Kidney epithelial cell (primary cell): ENCODE measurements around the gene C3orf18. TPM values are rescaled to one million over a fixed set of nuclear protein-coding genes. Genes with fewer than 3 reads are reported as not detected.

ENCODE experiments used
- DNase-seq: peaks from one replicate; pipeline ENCODE4 v3.0.0-alpha.2; 2010; ENCODE audit warnings: low read depth
- H3K27me3 ChIP-seq: 2 replicates; pipeline ENCODE4 v1.6.0; 2011; ENCODE audit warnings: low read length; ENCODE audit not compliant: control insufficient read depth, insufficient read depth
- H3K36me3 ChIP-seq: 2 replicates; pipeline ENCODE4 v1.5.1; 2011; ENCODE audit warnings: low read length; ENCODE audit not compliant: control insufficient read depth, insufficient read depth
- H3K4me3 ChIP-seq: 2 replicates; pipeline ENCODE4 v1.5.1; 2011; ENCODE audit warnings: low read depth, mild to moderate bottlenecking, control low read depth, low read length
- CTCF ChIP-seq: IDR thresholded peaks from 2 replicates; pipeline ENCODE4 v1.5.1; 2011; ENCODE audit warnings: mild to moderate bottlenecking, moderate library complexity, low read length, control low read depth, inconsistent platforms; ENCODE audit not compliant: insufficient read depth, poor library complexity, severe bottlenecking
- total RNA-seq: library from RNA; depleted of rRNA; stranded (reverse); fragments of >200 nt; gene quantifications from 2 replicates; pipeline ENCODE4 v1.2.3, GENCODE V29; 2015

Gene C3orf18
- total RNA-seq, 1 donor from 2014 or later: 5.9 TPM

GRCh38 chr3:50545781-50546180 lies 21.8 kb downstream of the C3orf18 start:
- TF ChIP-seq CTCF: no peak
- Histone ChIP-seq H3K36me3 (no peaks in the 10 kb centered on the region), H3K27me3 (peaks cover 4% of the 10 kb centered on the region), H3K4me3 (no peak overlapping the region)
- no peak for DNase-seq

- DNase-seq: no peak
- peaks cover 20% of the 10 kb centered on the region for H3K27me3 ChIP-seq
- peak; percentile 86 for TF ChIP-seq CTCF
- no peak overlapping the region for H3K4me3 ChIP-seq
- H3K36me3 ChIP-seq: no peaks in the 10 kb centered on the region
Measured at GRCh38 chr3:50542177-50543034, 25.1 kb downstream of the C3orf18 start.

GRCh38 chr3:50539356-50540286 lies 27.9 kb downstream of the C3orf18 start:
- DNase-seq: no peak
- H3K4me3 ChIP-seq: no peak overlapping the region
- H3K36me3 ChIP-seq: no peaks in the 10 kb centered on the region
- peaks cover 26% of the 10 kb centered on the region for H3K27me3 ChIP-seq
- TF ChIP-seq CTCF: no peak

GRCh38 chr3:50537421-50538129 lies 30.0 kb downstream of the C3orf18 start:
- Histone ChIP-seq H3K27me3 (peaks cover 36% of the 10 kb centered on the region), H3K4me3 (no peak overlapping the region), H3K36me3 (no peaks in the 10 kb centered on the region)
- no peak for DNase-seq
- TF ChIP-seq CTCF: no peak

- no peak overlapping the region for H3K4me3 ChIP-seq
- H3K36me3 ChIP-seq: no peaks in the 10 kb centered on the region
- no peak for DNase-seq
- H3K27me3 ChIP-seq: peaks cover 42% of the 10 kb centered on the region
- TF ChIP-seq CTCF: no peak
Measured at GRCh38 chr3:50536471-50537180, 30.9 kb downstream of the C3orf18 start.
